IMR-90 (cell line): ENCODE data around the gene C14orf93.

Experiments
- CTCF ChIP-seq: conservative IDR thresholded peaks from 2 replicates; pipeline ENCODE4 v1.5.1; 2012; ENCODE audit warnings: mild to moderate bottlenecking, low read depth, low read length, improper control_type of control experiment
- POLR2A ChIP-seq: IDR thresholded peaks from 2 replicates; pipeline ENCODE4 v1.6.1; 2012; ENCODE audit warnings: mild to moderate bottlenecking, low read depth, low read length
- RAD21 ChIP-seq: IDR thresholded peaks from 2 replicates; pipeline ENCODE4 v1.6.1; 2012; ENCODE audit warnings: low read length, improper control_type of control experiment
- RCOR1 ChIP-seq: IDR thresholded peaks from 2 replicates; pipeline ENCODE4 v1.6.1; 2012; ENCODE audit warnings: mild to moderate bottlenecking, low read length, improper control_type of control experiment; ENCODE audit not compliant: insufficient replicate concordance
- RFX5 ChIP-seq: IDR thresholded peaks from 2 replicates; pipeline ENCODE4 v1.8.0; 2012; ENCODE audit warnings: low read depth, mild to moderate bottlenecking, low read length, moderate library complexity

- TF ChIP-seq CTCF (no peak), POLR2A (no peak), RFX5 (no peak), RCOR1 (no peak), RAD21 (no peak)
Observed at GRCh38 chr14:23033251-23033727, 23.3 kb upstream of the C14orf93 start.
